Activated naive CD8-positive, alpha-beta T cell (primary cell): Measurements from ENCODE around the gene TTLL8.

Source experiments
- H3K27ac Mint-ChIP-seq: one replicate; pipeline ENCODE4 v1.8.0; 2021; ENCODE audit warnings: mixed read lengths
- H3K27me3 Mint-ChIP-seq: one replicate; pipeline ENCODE4 v1.8.0; 2021; ENCODE audit warnings: mixed read lengths
- H3K36me3 Mint-ChIP-seq: one replicate; pipeline ENCODE4 v1.8.0; 2021; ENCODE audit warnings: mixed read lengths
- H3K4me1 Mint-ChIP-seq: one replicate; pipeline ENCODE4 v1.8.0; 2021; ENCODE audit warnings: low read depth, mixed read lengths
- H3K4me3 Mint-ChIP-seq: one replicate; pipeline ENCODE4 v1.8.0; 2021; ENCODE audit warnings: mild to moderate bottlenecking, mixed read lengths
- H3K9me3 Mint-ChIP-seq: one replicate; pipeline ENCODE4 v1.8.0; 2021; ENCODE audit warnings: low read depth, mixed read lengths

The TTLL8 gene

DNA sequence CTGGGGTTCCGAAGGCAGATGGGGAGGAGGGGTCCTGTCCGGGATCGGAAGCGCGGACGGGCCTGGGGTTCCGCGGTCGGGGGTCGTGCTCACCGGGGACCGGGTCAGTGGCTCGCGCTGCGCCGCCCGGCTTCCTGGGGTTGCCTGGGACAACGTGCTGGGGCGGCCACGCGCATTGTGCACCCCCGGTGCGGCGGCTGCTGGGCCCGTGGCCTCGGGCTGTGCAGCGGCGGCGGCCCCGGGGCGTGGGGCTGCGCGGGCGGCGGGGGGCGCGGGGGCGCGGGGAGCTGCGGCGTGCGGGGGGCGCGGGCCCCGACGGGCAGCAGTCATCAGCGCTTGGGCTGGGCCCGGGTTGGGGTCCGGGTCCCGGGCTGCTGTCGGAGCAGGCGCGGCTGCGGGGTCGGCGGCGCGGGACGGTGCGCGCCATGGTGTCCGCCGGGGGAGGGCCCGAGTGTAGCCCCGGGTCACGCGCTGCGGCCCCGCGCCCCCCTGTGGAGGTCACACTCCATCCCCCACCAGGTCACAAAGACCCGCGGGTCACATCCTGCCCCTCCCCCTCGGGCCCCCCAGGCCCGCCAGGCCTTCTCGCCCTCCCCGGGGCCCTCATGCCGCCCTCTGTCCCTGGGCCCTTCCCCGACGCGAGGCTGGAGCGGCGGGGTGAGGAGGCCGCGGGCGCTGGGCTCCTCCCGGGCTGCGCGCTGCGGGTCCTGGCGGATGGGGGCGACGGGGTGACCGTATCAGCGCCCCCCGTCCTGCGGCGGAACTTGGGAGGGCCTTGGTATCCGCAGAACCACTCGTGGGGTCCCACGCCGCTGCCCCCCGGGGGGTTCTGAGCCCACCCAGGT lies at the start of gene TTLL8:
Gene TTLL8 (minus strand): TSS at position 238 of the 845 bp plus-strand sequence.
- H3K27me3 Mint-ChIP-seq: peaks cover 3% of the 10 kb centered on the region
- no peak within 1 kb of the TSS for H3K27ac Mint-ChIP-seq
- H3K9me3 Mint-ChIP-seq: no peaks in the 10 kb centered on the region
- H3K4me1 Mint-ChIP-seq: peaks cover 2% of the 10 kb centered on the region
- no peaks in the 10 kb centered on the region for H3K36me3 Mint-ChIP-seq
- H3K4me3 Mint-ChIP-seq: peak within 1 kb of the TSS; percentile 30

DNA sequence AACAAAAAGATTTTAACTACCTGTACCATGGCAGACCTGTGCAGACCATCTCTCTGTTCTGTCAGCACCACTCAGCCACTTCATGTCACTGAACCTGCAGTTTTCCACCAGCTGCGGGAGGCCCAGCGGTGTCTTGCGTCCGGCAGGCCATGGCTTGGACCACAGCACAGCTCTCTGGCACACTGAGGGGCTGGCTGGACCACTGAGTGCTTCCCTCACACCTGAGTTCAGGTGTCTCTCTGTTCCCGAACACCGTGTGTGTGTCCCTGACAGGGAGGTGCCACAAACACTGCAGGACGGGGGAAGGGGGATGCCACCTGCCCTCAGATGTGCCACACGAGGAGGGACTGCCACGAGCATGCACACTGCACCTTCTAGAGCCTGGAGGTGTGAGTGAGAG lies 49.4 kb upstream of the TTLL8 start:
- Mint-ChIP-seq H3K27ac (no peak overlapping the region), H3K4me3 (no peak overlapping the region), H3K27me3 (no peaks in the 10 kb centered on the region)

DNA sequence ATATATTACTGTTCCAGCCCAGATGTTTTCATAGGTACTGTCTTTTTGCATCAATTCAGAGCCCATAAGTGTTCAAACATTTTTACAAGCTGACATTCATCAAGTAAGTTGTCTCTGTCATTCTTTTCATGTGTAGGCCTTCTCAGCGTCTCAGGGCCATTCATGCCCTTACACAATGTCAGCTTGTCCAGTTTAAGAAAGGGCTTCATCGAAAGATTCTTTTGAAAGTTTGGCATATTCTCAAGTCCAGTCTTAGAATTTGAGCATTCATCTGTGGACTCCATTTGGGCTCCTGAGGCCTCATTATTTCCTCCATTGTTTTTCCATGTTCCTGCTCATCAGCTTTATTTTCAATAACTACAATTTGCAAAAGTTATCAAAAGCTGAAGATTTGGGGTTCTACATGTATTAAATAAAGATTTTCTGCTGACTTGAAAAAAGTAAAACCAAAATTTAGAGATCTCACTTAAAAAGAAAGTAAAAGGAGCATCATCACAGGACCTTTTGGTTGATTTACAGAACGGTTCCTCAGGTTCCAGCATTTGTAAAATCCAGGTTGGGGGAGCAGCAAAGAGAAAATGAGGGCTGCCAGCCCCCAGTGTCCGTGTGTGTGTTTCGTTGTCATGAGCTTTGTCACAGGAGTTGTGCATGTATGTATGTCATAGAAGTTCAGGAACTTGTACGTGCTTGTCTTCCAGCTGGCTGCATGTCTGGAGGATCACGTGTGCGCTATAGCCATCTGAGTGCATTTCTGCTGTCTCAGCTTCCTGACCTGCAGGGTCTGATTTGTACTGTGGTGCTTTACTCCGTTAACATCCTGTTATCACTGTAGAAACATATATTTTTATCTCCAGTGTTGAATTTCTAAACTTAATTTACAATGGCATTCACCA lies 47.4 kb upstream of the TTLL8 start:
- Mint-ChIP-seq H3K4me1 (peaks cover 8% of the 10 kb centered on the region), H3K9me3 (no peaks in the 10 kb centered on the region), H3K4me3 (peak overlapping the region; percentile 21), H3K27ac (no peak overlapping the region), H3K36me3 (no peaks in the 10 kb centered on the region), H3K27me3 (no peaks in the 10 kb centered on the region)

More for the DNA sequence above, 49.4 kb upstream of the TTLL8 start:
- Mint-ChIP-seq H3K4me1 (peaks cover 21% of the 10 kb centered on the region), H3K36me3 (no peaks in the 10 kb centered on the region), H3K9me3 (no peaks in the 10 kb centered on the region)

DNA sequence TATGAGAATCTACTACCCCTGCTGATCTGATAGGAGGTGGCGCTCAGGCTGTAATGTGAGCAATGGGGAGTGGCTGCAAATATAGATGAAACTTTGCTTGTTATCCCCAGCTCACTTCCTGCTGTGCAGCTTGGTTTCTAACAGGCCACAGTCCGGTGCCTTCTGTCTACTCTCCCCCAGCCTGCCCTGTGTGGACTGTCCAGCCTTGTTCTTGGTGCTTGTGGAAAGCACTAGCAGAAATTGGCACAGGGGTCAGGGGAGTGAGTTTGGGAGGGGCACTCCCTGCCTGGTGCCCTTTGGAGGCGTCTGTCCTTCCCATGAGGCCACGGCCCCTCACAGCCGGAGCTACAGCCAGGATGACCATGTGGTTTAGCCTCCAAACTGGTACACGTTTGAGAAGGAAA lies 46.0 kb upstream of the TTLL8 start:
- peaks cover 8% of the 10 kb centered on the region for H3K4me1 Mint-ChIP-seq
- no peaks in the 10 kb centered on the region for H3K9me3 Mint-ChIP-seq
- H3K36me3 Mint-ChIP-seq: no peaks in the 10 kb centered on the region
- no peak overlapping the region for H3K4me3 Mint-ChIP-seq
- H3K27ac Mint-ChIP-seq: no peak overlapping the region
- no peaks in the 10 kb centered on the region for H3K27me3 Mint-ChIP-seq

DNA sequence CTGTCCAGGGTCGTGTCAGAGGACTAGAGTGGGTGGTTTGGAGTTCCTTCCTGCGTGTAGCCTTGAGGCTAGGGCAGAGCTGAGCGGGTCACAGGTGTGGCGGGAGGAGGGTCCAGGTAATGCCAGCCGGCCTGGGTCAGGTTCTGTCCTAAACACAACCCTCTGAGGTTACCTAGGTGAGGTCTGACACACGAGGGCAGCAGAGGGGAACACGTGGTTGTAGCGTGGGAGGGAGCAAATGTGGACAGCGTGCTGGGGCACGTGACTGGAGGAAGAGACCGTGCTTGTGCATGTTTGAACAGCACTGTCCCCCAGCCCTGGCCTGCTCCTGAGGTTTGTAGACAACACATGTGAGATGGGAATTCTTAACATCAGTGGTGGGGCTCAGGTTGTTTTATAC lies 44.8 kb upstream of the TTLL8 start:
- Mint-ChIP-seq H3K27me3 (peaks cover 4% of the 10 kb centered on the region), H3K4me3 (no peak overlapping the region), H3K36me3 (no peaks in the 10 kb centered on the region), H3K9me3 (no peaks in the 10 kb centered on the region), H3K27ac (no peak overlapping the region), H3K4me1 (peaks cover 8% of the 10 kb centered on the region)

DNA sequence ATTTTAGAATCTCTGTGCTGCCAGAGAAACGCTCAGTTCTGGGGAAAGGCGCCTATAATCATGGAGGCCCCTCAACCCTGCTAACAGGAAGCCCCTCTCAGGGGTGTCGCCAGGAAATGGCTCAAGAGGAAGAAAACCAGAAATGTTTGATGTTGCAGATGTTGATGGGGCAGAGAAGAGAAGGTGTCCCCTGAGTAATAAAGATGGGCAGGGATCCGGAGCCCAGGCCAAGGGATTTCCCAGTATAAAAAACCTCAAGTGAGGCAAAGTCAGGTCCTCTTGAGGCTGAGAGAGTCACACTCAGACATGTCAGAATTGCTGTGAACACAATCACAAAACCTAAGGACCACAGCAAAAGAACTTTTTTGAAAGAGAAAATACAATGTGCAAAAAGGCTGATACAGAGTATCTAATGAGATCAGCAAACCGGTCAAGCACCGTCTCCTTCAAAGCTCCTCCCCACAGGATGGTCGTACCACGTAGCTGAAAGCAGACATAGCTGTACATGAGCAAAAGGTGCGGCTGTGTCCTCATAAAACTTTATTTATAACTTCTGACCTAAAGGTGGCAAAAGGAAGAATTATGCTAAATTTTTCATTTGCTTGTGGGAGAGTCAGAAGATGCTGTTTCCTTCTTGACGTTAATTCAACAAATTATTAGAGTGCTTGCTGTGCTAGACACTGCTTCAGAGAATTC lies 43.9 kb upstream of the TTLL8 start:
- no peak overlapping the region for H3K27ac Mint-ChIP-seq
- H3K27me3 Mint-ChIP-seq: peaks cover 4% of the 10 kb centered on the region
- H3K9me3 Mint-ChIP-seq: no peaks in the 10 kb centered on the region
- no peak overlapping the region for H3K4me3 Mint-ChIP-seq
- H3K36me3 Mint-ChIP-seq: no peaks in the 10 kb centered on the region
- H3K4me1 Mint-ChIP-seq: peaks cover 8% of the 10 kb centered on the region

DNA sequence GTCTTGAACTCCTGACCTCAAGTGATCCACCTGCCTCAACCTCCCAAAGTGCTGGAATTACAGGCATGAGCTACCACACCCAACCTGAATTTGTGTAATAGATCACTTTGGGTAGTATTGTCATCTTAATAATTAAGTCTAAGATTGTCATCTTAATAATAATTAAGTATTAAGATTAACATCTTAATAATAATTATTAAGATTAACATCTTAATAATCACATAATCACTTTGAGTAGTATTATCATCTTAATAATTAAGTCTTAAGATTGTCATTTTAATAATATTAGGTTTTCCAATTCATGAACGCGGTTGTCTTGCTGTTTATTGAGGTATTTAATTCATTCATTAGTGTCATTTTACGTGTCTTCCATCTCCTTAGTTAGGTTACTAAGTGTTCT lies 40.0 kb upstream of the TTLL8 start:
- Mint-ChIP-seq H3K9me3 (no peaks in the 10 kb centered on the region), H3K27me3 (peaks cover 4% of the 10 kb centered on the region), H3K36me3 (no peaks in the 10 kb centered on the region), H3K4me3 (no peak overlapping the region), H3K27ac (no peak overlapping the region), H3K4me1 (no peaks in the 10 kb centered on the region)

DNA sequence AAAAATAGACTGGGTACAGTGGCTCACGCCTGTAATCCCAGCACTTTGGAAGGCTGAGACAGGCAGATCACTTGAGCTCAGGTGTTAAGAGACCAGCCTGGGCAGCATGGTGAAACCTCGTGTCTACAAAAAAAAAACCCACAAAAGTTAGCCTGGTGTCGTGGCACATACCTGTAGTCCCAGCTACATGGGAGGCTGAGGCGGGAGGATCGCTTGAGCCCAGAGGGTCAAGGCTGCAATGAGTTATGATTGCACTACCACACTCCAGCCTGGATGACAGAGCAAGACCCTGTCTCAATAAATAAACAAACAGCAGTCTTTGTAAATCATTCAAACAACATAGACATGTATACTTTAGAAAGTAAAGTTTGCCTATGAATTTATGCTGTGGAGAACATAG lies 34.2 kb upstream of the TTLL8 start:
- no peak overlapping the region for H3K4me3 Mint-ChIP-seq
- H3K9me3 Mint-ChIP-seq: no peaks in the 10 kb centered on the region
- no peaks in the 10 kb centered on the region for H3K36me3 Mint-ChIP-seq
- H3K27me3 Mint-ChIP-seq: peaks cover 4% of the 10 kb centered on the region
- peaks cover 2% of the 10 kb centered on the region for H3K4me1 Mint-ChIP-seq
- no peak overlapping the region for H3K27ac Mint-ChIP-seq

DNA sequence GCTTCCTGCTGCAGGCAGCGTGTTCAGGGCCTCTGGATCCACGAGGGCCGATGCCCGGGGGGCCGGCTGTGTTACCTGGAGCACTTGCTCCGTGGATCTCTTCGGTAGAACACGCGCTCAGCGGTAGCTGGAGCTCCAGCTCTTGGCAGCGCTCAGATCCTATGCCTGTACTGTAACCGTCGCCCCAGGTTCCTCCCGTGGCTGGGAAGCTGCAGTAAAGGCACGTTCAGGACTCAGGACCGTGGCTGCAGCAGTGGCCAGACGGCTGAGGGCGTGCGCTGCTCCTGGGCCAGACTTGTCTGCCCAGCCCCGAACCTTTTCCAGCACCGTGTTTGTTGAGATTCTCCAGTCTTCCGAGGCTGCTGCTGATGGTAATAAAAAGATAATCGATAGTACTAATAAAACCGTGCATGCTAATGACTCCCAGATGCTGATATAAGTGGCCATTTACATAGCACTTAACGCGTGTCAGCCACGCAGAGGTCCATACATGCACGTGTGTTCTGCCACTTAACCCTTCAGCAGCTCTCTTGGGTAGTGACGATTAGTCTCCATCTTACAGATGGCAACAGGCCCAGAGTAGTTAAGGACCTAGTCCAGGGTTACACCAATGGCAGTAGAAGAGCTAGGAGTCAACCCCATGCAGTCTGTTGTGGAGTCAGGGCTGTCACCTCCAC lies 33.1 kb upstream of the TTLL8 start:
- Mint-ChIP-seq H3K27me3 (peaks cover 7% of the 10 kb centered on the region), H3K27ac (no peak overlapping the region), H3K4me1 (peaks cover 2% of the 10 kb centered on the region), H3K4me3 (no peak overlapping the region), H3K9me3 (no peaks in the 10 kb centered on the region), H3K36me3 (no peaks in the 10 kb centered on the region)

DNA sequence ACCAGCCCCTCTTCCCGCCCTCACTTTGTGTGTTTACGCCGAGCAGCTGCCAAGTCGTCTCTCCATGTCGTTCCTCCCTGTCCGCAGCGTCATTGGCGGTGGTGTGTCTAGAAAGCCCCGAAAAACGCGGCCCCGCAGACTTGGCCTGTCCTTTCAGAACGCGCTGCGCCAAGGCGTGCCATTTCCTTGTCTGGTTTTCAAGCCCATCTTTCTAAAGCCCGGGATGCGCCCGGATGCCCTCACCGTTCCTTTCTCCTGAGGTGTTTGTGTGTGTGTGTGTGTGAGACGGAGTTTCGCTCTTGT lies 32.3 kb upstream of the TTLL8 start:
- peaks cover 2% of the 10 kb centered on the region for H3K4me1 Mint-ChIP-seq
- no peak overlapping the region for H3K4me3 Mint-ChIP-seq
- no peaks in the 10 kb centered on the region for H3K9me3 Mint-ChIP-seq
- no peaks in the 10 kb centered on the region for H3K36me3 Mint-ChIP-seq
- H3K27me3 Mint-ChIP-seq: peaks cover 7% of the 10 kb centered on the region
- H3K27ac Mint-ChIP-seq: no peak overlapping the region

DNA sequence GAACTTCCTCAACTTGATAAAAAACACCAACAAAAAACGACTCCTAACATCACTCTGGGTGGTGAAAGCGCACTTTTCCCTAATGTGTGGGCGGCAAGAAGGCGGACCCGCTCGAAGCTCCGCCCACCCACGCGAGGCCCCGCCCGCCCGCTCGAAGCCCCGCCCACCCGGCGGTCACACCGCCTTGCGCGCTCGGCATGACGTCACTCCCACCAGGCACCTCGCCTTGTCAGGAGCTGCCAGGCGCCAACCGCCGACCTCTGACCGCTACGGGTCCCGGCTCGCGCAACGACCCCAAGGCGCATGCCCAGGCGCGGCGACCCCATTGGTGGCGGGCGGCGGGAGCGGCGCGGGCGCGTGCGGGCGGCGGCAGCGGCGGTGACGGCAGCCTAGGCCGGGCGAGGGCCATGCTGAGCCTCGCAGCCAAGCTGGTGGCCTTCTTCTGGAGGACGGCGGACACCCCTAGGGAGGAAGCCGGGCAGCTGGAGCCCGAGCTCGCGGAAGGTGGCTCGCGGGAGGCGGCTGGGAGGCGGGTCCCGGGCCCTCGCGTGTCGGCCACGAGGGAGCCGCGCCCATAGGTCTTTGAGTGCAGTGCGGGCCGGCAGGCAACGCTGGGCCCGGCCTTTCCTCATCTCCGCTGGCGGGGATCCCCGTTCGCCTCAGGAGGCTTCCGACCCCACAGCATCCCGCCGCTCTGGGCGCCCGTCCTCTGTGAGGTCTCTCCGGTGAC lies 31.7 kb upstream of the TTLL8 start, which contains the start of gene MOV10L1:
Gene MOV10L1 (plus strand): TSS at position 325 of the 730 bp plus-strand sequence. CDS start 83 bp downstream, at position 408.
- Mint-ChIP-seq H3K36me3 (no peaks in the 10 kb centered on the region), H3K4me3 (no peak within 1 kb of the TSS)

DNA sequence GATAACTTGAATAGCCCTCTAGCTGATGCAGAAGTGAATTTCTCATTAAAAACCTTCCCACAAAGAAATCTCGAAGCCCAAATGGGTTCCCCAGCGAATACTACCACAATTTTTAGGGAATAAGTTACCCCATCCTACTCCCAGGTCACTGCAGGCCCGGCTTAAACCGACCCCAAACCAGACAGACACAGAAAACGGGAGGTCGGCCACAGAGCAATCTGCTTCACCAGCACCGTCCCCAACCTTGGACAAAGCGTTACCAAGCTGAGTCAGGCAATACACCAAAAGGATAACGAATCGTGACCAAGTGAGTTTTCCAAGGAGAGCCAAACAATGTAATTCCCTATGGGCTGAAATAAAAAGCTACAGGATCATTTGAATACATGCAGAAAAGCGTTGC lies 31.1 kb upstream of the TTLL8 start:
- Mint-ChIP-seq H3K9me3 (no peaks in the 10 kb centered on the region), H3K36me3 (no peaks in the 10 kb centered on the region), H3K27me3 (peaks cover 7% of the 10 kb centered on the region), H3K4me1 (peaks cover 2% of the 10 kb centered on the region), H3K27ac (no peak overlapping the region), H3K4me3 (no peak overlapping the region)

More for the DNA sequence above, 31.7 kb upstream of the TTLL8 start, which contains the start of gene MOV10L1:
- Mint-ChIP-seq H3K27me3 (peaks cover 7% of the 10 kb centered on the region), H3K4me1 (peaks cover 2% of the 10 kb centered on the region), H3K27ac (no peak within 1 kb of the TSS), H3K9me3 (no peaks in the 10 kb centered on the region)

DNA sequence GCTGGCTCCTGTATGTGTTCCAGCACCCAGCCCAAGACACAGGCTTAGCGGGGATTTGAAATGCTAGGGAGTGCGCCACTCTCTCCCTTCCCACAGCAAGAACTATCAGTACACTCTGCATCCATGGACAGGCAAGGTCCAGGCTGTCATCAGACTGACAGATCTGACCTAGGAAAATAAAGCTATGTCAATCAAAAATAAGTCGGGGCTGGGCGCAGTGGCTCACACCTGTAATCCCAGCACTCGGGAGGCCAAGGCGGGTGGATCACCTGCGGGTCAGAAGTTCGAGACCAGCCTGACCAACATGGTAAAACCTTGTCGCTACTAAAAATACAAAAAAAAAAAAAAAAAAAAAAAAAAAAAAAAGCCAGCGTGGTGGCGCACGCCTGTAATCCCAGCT lies 30.0 kb upstream of the TTLL8 start:
- no peak overlapping the region for H3K27ac Mint-ChIP-seq
- no peaks in the 10 kb centered on the region for H3K36me3 Mint-ChIP-seq
- peaks cover 2% of the 10 kb centered on the region for H3K4me1 Mint-ChIP-seq
- H3K4me3 Mint-ChIP-seq: no peak overlapping the region
- H3K27me3 Mint-ChIP-seq: peaks cover 7% of the 10 kb centered on the region
- no peaks in the 10 kb centered on the region for H3K9me3 Mint-ChIP-seq

DNA sequence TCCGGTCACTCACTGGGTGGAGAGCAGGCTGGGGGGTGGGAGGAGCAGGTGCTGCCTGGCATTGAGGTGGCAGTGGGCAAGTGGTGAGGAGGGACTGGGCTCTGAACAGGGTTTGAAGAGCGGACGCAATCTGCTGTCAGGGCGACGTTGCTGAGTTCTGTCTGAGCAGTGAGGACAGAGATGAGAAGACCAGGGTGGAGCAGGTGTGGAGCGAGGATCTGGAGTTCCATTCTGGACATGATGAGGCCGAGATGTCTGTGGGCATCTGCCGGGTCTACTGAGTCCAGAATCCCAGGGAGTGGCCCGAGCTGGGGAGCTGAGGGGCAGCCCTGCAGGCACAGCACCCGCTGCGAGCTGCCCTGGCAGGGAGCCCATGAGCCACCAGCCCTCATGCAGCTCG lies 29.5 kb upstream of the TTLL8 start:
- H3K27me3 Mint-ChIP-seq: peaks cover 7% of the 10 kb centered on the region
- H3K36me3 Mint-ChIP-seq: no peaks in the 10 kb centered on the region
- H3K4me1 Mint-ChIP-seq: peaks cover 2% of the 10 kb centered on the region
- no peak overlapping the region for H3K4me3 Mint-ChIP-seq
- no peak overlapping the region for H3K27ac Mint-ChIP-seq
- no peaks in the 10 kb centered on the region for H3K9me3 Mint-ChIP-seq
